ENCODE results near the gene FUBP1.
"Not testable (repeated sequence)": the region's sequence is repeated elsewhere in the genome, so short reads cannot be mapped to it uniquely, and the experiment has no call there.

FUBP1 gene

GRCh38 chr1:78003070-78003746 lies 24.3 kb upstream of the FUBP1 start:
- Mint-ChIP-seq H3K27ac (peak overlapping the region; percentile 60), H3K4me3 (peak overlapping the region; percentile 40), H3K9me3 (no peaks in the 10 kb centered on the region), H3K27me3 (peaks cover 3% of the 10 kb centered on the region), H3K36me3 (ENCODE audit: low read depth) (peaks cover 5% of the 10 kb centered on the region), H3K4me1 (peaks cover 60% of the 10 kb centered on the region)
- ATAC-seq: no peak
- DNase-seq: no peak

- not testable (repeated sequence) for H3K27me3 Mint-ChIP-seq, H3K27ac Mint-ChIP-seq, ATAC-seq, H3K4me3 Mint-ChIP-seq, DNase-seq, H3K9me3 Mint-ChIP-seq
- Mint-ChIP-seq H3K36me3 (ENCODE audit: low read depth) (peaks cover 16% of the 10 kb centered on the region), H3K4me1 (peaks cover 38% of the 10 kb centered on the region)
These were observed 21.7 kb upstream of the FUBP1 start for GRCh38 chr1:78000536-78000935.

- Mint-ChIP-seq H3K27me3 (no peaks in the 10 kb centered on the region), H3K4me3 (no peak overlapping the region), H3K36me3 (ENCODE audit: low read depth) (peaks cover 14% of the 10 kb centered on the region), H3K9me3 (no peaks in the 10 kb centered on the region), H3K27ac (no peak overlapping the region), H3K4me1 (peaks cover 11% of the 10 kb centered on the region)
- no peak for ATAC-seq
- no peak for DNase-seq
These were observed 17.9 kb upstream of the FUBP1 start for GRCh38 chr1:77996734-77997133.

GRCh38 chr1:77994117-77994705 lies 15.3 kb upstream of the FUBP1 start:
- no peak overlapping the region for H3K4me3 Mint-ChIP-seq
- DNase-seq (no peak), ATAC-seq (no peak)
- peaks cover 20% of the 10 kb centered on the region for H3K36me3 Mint-ChIP-seq (ENCODE audit: low read depth)
- H3K27ac Mint-ChIP-seq: no peak overlapping the region
- H3K27me3 Mint-ChIP-seq: no peaks in the 10 kb centered on the region
- peaks cover 16% of the 10 kb centered on the region for H3K4me1 Mint-ChIP-seq
- no peaks in the 10 kb centered on the region for H3K9me3 Mint-ChIP-seq

- Mint-ChIP-seq H3K4me3 (no peak overlapping the region), H3K27me3 (no peaks in the 10 kb centered on the region), H3K4me1 (peaks cover 27% of the 10 kb centered on the region), H3K27ac (no peak overlapping the region), H3K9me3 (no peaks in the 10 kb centered on the region), H3K36me3 (ENCODE audit: low read depth) (peaks cover 14% of the 10 kb centered on the region)
- no peak for DNase-seq
- ATAC-seq: no peak
These were observed 12.8 kb upstream of the FUBP1 start for GRCh38 chr1:77991638-77992037.

- no peaks in the 10 kb centered on the region for H3K27me3 Mint-ChIP-seq
- H3K27ac Mint-ChIP-seq: no peak overlapping the region
- H3K4me1 Mint-ChIP-seq: peaks cover 36% of the 10 kb centered on the region
- H3K36me3 Mint-ChIP-seq (ENCODE audit: low read depth): peaks cover 14% of the 10 kb centered on the region
- no peak for DNase-seq
- ATAC-seq: no peak
- H3K9me3 Mint-ChIP-seq: no peaks in the 10 kb centered on the region
- H3K4me3 Mint-ChIP-seq: no peak overlapping the region
These were observed 11.8 kb upstream of the FUBP1 start for GRCh38 chr1:77990629-77991204.

- DNase-seq: no peak
- no peaks in the 10 kb centered on the region for H3K9me3 Mint-ChIP-seq
- peaks cover 17% of the 10 kb centered on the region for H3K36me3 Mint-ChIP-seq (ENCODE audit: low read depth)
- H3K4me3 Mint-ChIP-seq: no peak overlapping the region
- no peak overlapping the region for H3K27ac Mint-ChIP-seq
- peaks cover 43% of the 10 kb centered on the region for H3K4me1 Mint-ChIP-seq
- no peak for ATAC-seq
- no peaks in the 10 kb centered on the region for H3K27me3 Mint-ChIP-seq
These were observed 10.9 kb upstream of the FUBP1 start for GRCh38 chr1:77989744-77990143.

- DNase-seq (no peak), ATAC-seq (no peak)
- H3K9me3 Mint-ChIP-seq: no peaks in the 10 kb centered on the region
- H3K36me3 Mint-ChIP-seq (ENCODE audit: low read depth): peaks cover 24% of the 10 kb centered on the region
- no peaks in the 10 kb centered on the region for H3K27me3 Mint-ChIP-seq
- peaks cover 55% of the 10 kb centered on the region for H3K4me1 Mint-ChIP-seq
- H3K27ac Mint-ChIP-seq: no peak overlapping the region
- H3K4me3 Mint-ChIP-seq: no peak overlapping the region
These were observed 9.0 kb upstream of the FUBP1 start for GRCh38 chr1:77987919-77988318.

GRCh38 chr1:77986810-77987209 lies 7.9 kb upstream of the FUBP1 start:
- ATAC-seq: peak; percentile 96
- peaks cover 66% of the 10 kb centered on the region for H3K4me1 Mint-ChIP-seq

GRCh38 chr1:77984629-77985028 lies 5.8 kb upstream of the FUBP1 start:
- peak overlapping the region; percentile 61 for H3K27ac Mint-ChIP-seq
- H3K4me3 Mint-ChIP-seq: no peak overlapping the region
- H3K36me3 Mint-ChIP-seq (ENCODE audit: low read depth): peaks cover 27% of the 10 kb centered on the region
- DNase-seq: no peak
- no peaks in the 10 kb centered on the region for H3K9me3 Mint-ChIP-seq
- no peak for ATAC-seq
- H3K27me3 Mint-ChIP-seq: no peaks in the 10 kb centered on the region
- peaks cover 72% of the 10 kb centered on the region for H3K4me1 Mint-ChIP-seq

More at GRCh38 chr1:77986810-77987209, 7.9 kb upstream of the FUBP1 start:
- peak overlapping the region; percentile 28 for H3K27ac Mint-ChIP-seq
- no peak overlapping the region for H3K4me3 Mint-ChIP-seq
- peak; percentile 26 for DNase-seq
- H3K9me3 Mint-ChIP-seq: no peaks in the 10 kb centered on the region
- H3K27me3 Mint-ChIP-seq: no peaks in the 10 kb centered on the region
- H3K36me3 Mint-ChIP-seq (ENCODE audit: low read depth): peaks cover 24% of the 10 kb centered on the region

GRCh38 chr1:77983997-77984355 lies 5.1 kb upstream of the FUBP1 start:
- peaks cover 25% of the 10 kb centered on the region for H3K36me3 Mint-ChIP-seq (ENCODE audit: low read depth)
- no peak for ATAC-seq
- no peak for DNase-seq
- no peak overlapping the region for H3K4me3 Mint-ChIP-seq
- H3K4me1 Mint-ChIP-seq: peaks cover 70% of the 10 kb centered on the region
- H3K27me3 Mint-ChIP-seq: no peaks in the 10 kb centered on the region
- H3K27ac Mint-ChIP-seq: peak overlapping the region; percentile 61
- H3K9me3 Mint-ChIP-seq: no peaks in the 10 kb centered on the region

- not testable (repeated sequence) for H3K9me3 Mint-ChIP-seq, H3K4me3 Mint-ChIP-seq, H3K27me3 Mint-ChIP-seq, DNase-seq, ATAC-seq
- Mint-ChIP-seq H3K4me1 (peaks cover 70% of the 10 kb centered on the region), H3K27ac (peak overlapping the region; percentile 61), H3K36me3 (ENCODE audit: low read depth) (peaks cover 24% of the 10 kb centered on the region)
These were observed 4.6 kb upstream of the FUBP1 start for GRCh38 chr1:77983352-77983996.

- no peaks in the 10 kb centered on the region for H3K9me3 Mint-ChIP-seq
- peak; percentile 71 for ATAC-seq
- H3K36me3 Mint-ChIP-seq (ENCODE audit: low read depth): peaks cover 29% of the 10 kb centered on the region
- H3K4me1 Mint-ChIP-seq: peaks cover 63% of the 10 kb centered on the region
- peak; percentile 72 for DNase-seq
- H3K27ac Mint-ChIP-seq: no peak overlapping the region
- no peak overlapping the region for H3K4me3 Mint-ChIP-seq
- H3K27me3 Mint-ChIP-seq: no peaks in the 10 kb centered on the region
These were observed 441 bp downstream of the FUBP1 start for GRCh38 chr1:77978293-77978968.

- Mint-ChIP-seq H3K9me3 (no peaks in the 10 kb centered on the region), H3K36me3 (ENCODE audit: low read depth) (peaks cover 34% of the 10 kb centered on the region), H3K27ac (no peak overlapping the region), H3K27me3 (no peaks in the 10 kb centered on the region), H3K4me3 (no peak overlapping the region), H3K4me1 (peaks cover 68% of the 10 kb centered on the region)
- no peak for ATAC-seq
- DNase-seq: no peak
These were observed 931 bp downstream of the FUBP1 start for GRCh38 chr1:77977989-77978292.

Data from activated naive CD8-positive, alpha-beta T cell treated with anti-CD3 and anti-CD28 coated beads, Interleukin-2, amount 50 U/mL, for 24 hours (primary cell).